ENCODE results near the gene TRAPPC4.

TRAPPC4 gene

DNA sequence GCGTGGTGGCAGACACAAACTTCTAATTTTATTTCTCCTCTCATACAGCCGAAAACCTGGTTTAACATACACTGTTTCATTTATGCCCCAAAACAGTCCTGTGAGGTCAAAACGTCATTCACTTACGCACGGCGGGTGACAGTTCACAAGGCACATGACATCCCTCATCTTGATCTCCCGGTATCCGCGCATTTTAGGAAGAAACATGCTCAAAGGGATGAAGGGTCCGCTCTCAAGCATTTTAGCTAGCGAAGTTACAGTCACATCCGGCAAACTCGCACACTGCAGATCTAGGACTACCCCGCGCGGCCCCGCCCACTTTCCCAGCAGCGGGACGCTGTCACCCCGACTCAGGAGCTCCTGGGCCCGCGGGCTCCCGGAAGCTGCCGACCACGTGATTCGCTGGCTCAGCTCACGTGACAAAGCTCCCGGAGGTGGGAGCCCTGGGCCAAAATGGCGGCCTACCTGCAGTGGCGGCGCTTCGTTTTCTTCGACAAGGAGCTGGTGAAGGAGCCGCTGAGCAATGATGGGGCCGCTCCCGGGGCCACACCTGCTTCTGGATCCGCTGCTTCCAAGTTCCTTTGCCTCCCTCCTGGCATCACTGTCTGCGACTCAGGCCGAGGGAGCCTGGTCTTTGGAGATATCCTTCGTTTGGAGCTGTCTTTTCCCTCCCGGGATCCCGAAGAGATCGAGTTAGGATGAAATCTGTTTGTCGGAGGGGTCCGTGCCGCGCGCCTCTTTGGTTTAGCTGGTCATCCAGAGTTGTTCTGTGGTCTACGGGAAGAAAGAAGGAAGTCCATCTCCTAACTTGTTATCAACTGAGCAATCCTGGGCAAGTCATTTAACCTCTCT is 49.0 kb downstream of the TRAPPC4 start, which contains the start of gene VPS11:
TSS of gene VPS11 (plus strand) at position 448 of the 852 bp plus-strand sequence. CDS start at position 454, 6 bp downstream.
- in situ Hi-C loops (cut with MboI; ENCODE audit: low sequenced_read_pairs, unreplicated experiment), result no loop called here
- peak; percentile 99 for DNase-seq (ENCODE audit: low spot score)
- no peak for TF ChIP-seq CTCF (IDR thresholded peaks at IDR 0.05; ENCODE audit: borderline replicate concordance, control extremely low read depth, extremely low read depth, insufficient read depth, missing control alignments)
